HG02588 (cell line): ENCODE measurements around the gene SELENOW.
"Not testable (repeated sequence)": the region's sequence is repeated elsewhere in the genome, so short reads cannot be mapped to it uniquely, and the experiment has no call there.

ENCODE experiments used
- ATAC-seq: cut with Tn5 transposase; IDR thresholded peaks from one replicate; pipeline ENCODE4 v1.9.1; 2021; ENCODE audit warnings: mild to moderate bottlenecking, moderate library complexity; ENCODE audit not compliant: unreplicated experiment

The SELENOW gene

DNA sequence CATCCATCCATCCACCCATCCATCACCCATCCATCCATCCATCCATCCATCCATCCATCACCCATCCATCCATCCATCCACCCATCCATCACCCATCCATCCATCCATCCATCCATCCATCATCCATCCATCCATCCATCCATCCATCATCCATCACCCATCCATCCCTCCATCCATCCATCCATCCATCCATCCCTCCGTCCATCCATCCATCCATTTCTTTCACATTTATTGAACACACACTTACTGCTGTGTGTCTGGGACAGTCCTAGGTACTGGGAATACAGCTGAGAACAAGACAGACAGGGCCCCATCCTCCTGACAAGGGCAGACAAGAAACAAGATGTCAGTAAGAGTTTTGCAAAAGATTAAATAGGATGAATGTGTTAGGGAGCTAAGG is 39.7 kb downstream of the SELENOW start:
- ATAC-seq = not testable (repeated sequence)

DNA sequence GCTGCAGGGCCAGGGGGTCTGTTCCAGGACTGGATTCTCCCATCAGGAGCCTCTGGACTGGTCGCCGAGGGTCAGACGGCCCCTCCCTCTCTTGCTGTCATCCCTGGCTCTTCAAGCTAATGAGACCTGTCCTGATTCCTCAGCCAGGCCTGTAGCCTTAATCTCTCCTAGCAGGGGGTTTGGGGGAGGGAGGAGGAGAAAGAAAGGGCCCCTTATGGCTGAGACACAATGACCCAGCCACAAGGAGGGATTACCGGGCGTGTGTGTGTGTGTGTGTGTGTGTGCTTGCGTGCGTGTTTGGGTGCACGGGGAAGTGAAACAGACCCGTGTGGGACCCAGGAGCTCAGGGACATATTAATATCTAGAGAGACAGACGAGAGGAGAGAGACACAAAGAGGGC is 41.4 kb downstream of the SELENOW start:
- no peak for ATAC-seq

DNA sequence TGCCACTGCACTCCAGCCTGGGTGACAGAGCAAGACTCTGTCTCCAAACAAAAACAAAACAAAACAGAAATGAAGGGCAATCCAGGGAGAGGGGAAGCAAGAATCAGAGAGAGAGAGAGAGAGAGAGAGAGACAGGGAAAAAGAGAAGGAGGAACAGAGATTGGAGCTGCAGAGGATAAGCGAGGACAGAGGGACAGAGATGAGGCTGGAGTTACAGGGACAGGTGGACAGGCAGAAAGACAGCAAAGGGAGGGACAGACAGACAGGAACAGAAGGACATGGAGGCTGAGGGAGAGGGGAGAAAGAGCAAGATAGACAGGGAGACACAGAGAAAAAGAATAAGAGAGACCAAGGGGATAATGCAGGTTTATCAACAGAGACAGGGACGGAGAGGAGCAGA is 41.9 kb downstream of the SELENOW start:
- no peak for ATAC-seq

DNA sequence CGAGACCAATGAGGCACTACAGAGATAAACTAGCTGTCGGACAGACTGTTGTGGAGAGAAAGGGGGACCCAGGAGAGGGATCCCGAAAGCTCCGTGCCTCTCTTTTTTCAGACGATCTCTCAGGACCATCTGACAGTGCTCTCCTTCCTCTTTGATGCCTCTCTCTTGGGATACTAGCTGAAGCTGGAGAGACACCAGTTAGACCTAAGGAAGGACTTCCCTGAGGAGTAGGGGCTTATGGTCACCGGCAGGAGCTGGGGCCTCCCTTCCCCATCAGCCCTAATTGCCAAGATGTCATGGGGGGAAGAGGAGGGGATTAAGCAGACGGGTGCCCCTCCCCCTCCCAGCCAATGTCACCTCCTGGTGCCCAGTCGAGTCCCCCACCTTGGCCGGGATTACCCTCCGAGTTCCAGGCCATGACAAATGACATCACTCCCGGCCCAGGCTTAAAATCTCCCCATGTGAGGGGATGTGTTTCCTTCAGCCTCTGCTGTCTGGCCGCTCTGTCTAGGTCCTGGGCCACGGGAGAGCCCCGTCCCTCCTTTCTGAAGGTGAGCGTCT is 43.0 kb downstream of the SELENOW start, which contains the start of gene CRX:
TSS of gene CRX (plus strand) at position 478 of the 561 bp plus-strand sequence. CDS start 12,507 bp downstream, outside the sequence.
- ATAC-seq = no peak

DNA sequence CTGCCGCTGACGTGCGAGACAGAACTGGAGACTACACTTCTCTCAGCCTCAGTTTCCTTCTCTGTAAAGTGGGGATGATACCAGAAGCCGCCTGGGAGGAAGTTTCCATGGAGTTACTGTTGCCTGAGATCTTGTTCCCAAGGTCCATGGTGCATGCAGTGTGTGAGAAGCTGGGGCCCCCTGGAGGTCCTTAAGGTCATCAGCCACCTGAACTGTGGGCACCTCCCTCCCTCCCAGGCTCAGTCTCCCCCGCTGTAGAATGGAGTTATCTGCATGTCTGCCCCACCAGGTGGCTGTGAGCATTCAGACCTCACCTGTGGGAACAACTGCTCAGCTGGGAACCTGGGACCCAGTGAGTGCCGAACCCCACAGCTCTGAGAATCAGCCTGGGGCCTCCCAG is 45.9 kb downstream of the SELENOW start:
- no peak for ATAC-seq

DNA sequence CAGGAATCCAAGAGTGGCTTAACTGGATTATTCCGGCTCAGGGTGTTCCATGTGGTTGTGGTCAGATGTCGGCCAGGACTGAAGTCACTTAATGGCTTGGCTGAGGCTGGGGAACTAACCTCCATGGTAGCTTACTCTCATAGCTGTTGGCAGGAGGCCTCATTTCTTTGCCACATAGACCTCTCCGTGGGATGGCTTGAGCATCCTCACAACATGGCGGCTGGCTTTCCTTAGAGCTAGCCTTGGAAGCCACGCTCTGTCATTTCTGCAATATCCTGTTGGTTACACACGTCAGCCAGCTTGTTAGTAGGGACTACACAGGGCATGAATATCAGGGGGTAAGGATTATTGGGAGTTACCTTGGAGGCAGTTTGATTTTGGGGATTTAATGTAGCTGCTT is 48.3 kb downstream of the SELENOW start:
- no peak for ATAC-seq

DNA sequence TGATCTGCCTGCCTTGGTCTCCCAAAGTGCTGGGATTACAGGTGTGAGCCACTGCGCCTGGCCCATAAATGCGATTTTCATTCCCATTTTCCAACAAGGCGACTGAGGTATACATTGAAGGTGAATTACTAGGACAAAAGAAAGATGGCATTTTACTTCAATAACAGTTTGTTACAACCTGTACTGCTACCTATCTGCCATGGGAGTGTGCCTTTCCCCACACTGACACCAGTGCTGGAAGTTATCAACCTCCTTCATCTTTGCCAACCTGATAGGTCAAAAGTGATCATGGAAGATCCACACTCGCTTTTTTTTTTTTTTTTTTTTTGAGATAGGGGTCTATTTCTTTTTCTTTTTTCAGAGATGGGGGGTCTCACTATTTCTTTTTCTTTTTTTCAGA is 54.2 kb downstream of the SELENOW start:
- ATAC-seq = no peak
